K562 (cell line): ENCODE data around the gene AMOTL1.

Source experiments
- E2F1 ChIP-seq: sonication (generic); formaldehyde crosslinking; IDR thresholded peaks from 2 replicates; pipeline ENCODE4 v1.8.1; 2023; ENCODE audit warnings: mild to moderate bottlenecking, missing genetic modification reagents, moderate library complexity
- FOXM1 ChIP-seq, 2 experiments: fragments of 450-650 bp in 1 of 2; sonication (generic) in 1 of 2; formaldehyde crosslinking in 1 of 2; IDR thresholded peaks; 2 replicates each; pipeline versions ENCODE4 v1.6.1 to v1.9.0; 2017 to 2022; ENCODE audit warnings: low read depth in 2 of 2, mild to moderate bottlenecking in 2 of 2, missing genetic modification reagents in 1 of 2, moderate library complexity in 1 of 2
- IRF2 ChIP-seq: sonication (generic); formaldehyde crosslinking; IDR thresholded peaks from 2 replicates; pipeline ENCODE4 v1.8.1; 2022; ENCODE audit warnings: mild to moderate bottlenecking, missing genetic modification reagents
- PTBP1 ChIP-seq: fragments of 200-400 bp; formaldehyde crosslinking; IDR thresholded peaks from 2 replicates; pipeline ENCODE4 v1.6.1; 2017; ENCODE audit warnings: low read depth, low read length
- RAD21 ChIP-seq, 2 experiments: fragments of 250-450 bp in 1 of 2; fragments of 450-650 bp in 1 of 2; sonication (Bioruptor Pico) in 1 of 2; formaldehyde crosslinking in 1 of 2; IDR thresholded peaks in 1 of 2; conservative IDR thresholded peaks in 1 of 2; 2 replicates each; pipeline versions ENCODE4 v1.4.0 to v1.8.0; 2020 to 2022; ENCODE audit warnings: mild to moderate bottlenecking in 2 of 2, moderate library complexity in 1 of 2
- SMAD2 ChIP-seq: fragments of 150-350 bp; IDR thresholded peaks from 2 replicates; pipeline ENCODE4 v1.6.1; 2014; ENCODE audit warnings: low read depth, mild to moderate bottlenecking, low read length
- TAF1 ChIP-seq: IDR thresholded peaks from 2 replicates; pipeline ENCODE4 v1.6.1; 2011; ENCODE audit warnings: mild to moderate bottlenecking, low read length, moderate library complexity; ENCODE audit not compliant: insufficient read depth, control insufficient read depth, severe bottlenecking; ENCODE audit errors: extremely low read depth
- TCF7L2 ChIP-seq: fragments of 150-350 bp; IDR thresholded peaks from 2 replicates; pipeline ENCODE4 v1.6.1; 2016; ENCODE audit warnings: low read depth, mild to moderate bottlenecking, low read length, moderate library complexity
- TRIM24 ChIP-seq, 2 experiments: fragments of 450-650 bp; IDR thresholded peaks; 2 replicates each; pipeline ENCODE4 v1.6.1; 2016
- TF ChIP-seq, protein P1 (sequence below), 3 experiments: IDR thresholded peaks in 2 of 3; conservative IDR thresholded peaks in 1 of 3; 2 replicates each; pipeline ENCODE4 v1.5.1; 2011 to 2012; ENCODE audit warnings: low read length in 3 of 3, mild to moderate bottlenecking in 3 of 3, control low read depth in 2 of 3, improper control_type of control experiment in 1 of 3, inconsistent platforms in 1 of 3, low read depth in 1 of 3, mixed read lengths in 1 of 3, moderate library complexity in 1 of 3; ENCODE audit not compliant: insufficient read depth in 2 of 3
- TF ChIP-seq, protein P2 (sequence below), 2 experiments: fragments of 200-800 bp in 1 of 2; sonication (Bioruptor generic) in 1 of 2; sonication (generic) in 1 of 2; formaldehyde crosslinking in 1 of 2; IDR thresholded peaks in 1 of 2; conservative IDR thresholded peaks in 1 of 2; 2 replicates each; pipeline versions ENCODE4 v1.5.0 to v1.6.1; 2016 to 2020; ENCODE audit warnings: missing compliant biosample characterization in 1 of 2, missing genetic modification characterization in 1 of 2, missing genetic modification reagents in 1 of 2

DNA sequence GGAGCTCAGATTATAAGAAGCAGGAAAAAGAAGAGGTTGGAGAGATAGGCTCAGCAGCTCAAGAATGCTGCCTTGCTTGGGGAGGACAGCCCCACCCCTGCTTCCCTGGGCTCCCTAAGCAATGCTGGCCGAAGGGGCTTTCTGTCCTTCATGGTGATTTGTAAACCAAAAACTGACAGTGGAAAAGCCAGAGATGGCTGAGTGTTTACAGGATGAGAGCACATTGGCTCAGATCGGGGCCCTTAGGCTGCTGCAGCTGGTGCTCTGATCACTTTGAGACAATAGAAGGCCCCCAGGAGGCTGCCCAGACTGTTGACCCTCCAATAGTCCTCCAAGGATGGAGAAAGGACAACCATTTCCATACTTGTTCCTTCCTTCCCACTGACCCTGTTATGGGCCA is 28.8 kb upstream of the AMOTL1 start:
- TF ChIP-seq TCF7L2 = no peak
- TF ChIP-seq, protein P1, sequence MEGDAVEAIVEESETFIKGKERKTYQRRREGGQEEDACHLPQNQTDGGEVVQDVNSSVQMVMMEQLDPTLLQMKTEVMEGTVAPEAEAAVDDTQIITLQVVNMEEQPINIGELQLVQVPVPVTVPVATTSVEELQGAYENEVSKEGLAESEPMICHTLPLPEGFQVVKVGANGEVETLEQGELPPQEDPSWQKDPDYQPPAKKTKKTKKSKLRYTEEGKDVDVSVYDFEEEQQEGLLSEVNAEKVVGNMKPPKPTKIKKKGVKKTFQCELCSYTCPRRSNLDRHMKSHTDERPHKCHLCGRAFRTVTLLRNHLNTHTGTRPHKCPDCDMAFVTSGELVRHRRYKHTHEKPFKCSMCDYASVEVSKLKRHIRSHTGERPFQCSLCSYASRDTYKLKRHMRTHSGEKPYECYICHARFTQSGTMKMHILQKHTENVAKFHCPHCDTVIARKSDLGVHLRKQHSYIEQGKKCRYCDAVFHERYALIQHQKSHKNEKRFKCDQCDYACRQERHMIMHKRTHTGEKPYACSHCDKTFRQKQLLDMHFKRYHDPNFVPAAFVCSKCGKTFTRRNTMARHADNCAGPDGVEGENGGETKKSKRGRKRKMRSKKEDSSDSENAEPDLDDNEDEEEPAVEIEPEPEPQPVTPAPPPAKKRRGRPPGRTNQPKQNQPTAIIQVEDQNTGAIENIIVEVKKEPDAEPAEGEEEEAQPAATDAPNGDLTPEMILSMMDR (IDR thresholded peaks at IDR 0.05 in 2 of 3, conservative IDR thresholded peaks at IDR 0.05 in 1 of 3; ENCODE audit: insufficient read depth in 2 of 3, low read depth in 1 of 3, low read length in 3 of 3) = no peak
- TF ChIP-seq TAF1 = no peak
- TF ChIP-seq FOXM1 (IDR thresholded peaks at IDR 0.05; ENCODE audit: low read depth) = no peak
- no peak for TF ChIP-seq FOXM1 (CRISPR knock-in tag; IDR thresholded peaks at IDR 0.05; ENCODE audit: low read depth)
- TF ChIP-seq SMAD2 = no peak
- TF ChIP-seq IRF2 (CRISPR knock-in tag) = no peak
- TF ChIP-seq RAD21 (CRISPR knock-in tag; conservative IDR thresholded peaks at IDR 0.05 in 1 of 2, IDR thresholded peaks at IDR 0.05 in 1 of 2) = no peak
- TF ChIP-seq TRIM24 (IDR thresholded peaks at IDR 0.05) = no peak
- TF ChIP-seq, protein P2, sequence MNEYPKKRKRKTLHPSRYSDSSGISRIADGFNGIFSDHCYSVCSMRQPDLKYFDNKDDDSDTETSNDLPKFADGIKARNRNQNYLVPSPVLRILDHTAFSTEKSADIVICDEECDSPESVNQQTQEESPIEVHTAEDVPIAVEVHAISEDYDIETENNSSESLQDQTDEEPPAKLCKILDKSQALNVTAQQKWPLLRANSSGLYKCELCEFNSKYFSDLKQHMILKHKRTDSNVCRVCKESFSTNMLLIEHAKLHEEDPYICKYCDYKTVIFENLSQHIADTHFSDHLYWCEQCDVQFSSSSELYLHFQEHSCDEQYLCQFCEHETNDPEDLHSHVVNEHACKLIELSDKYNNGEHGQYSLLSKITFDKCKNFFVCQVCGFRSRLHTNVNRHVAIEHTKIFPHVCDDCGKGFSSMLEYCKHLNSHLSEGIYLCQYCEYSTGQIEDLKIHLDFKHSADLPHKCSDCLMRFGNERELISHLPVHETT (CRISPR knock-in tag; conservative IDR thresholded peaks at IDR 0.05 in 1 of 2, IDR thresholded peaks at IDR 0.05 in 1 of 2) = no peak
- no peak for TF ChIP-seq E2F1 (CRISPR knock-in tag)
- no peak for TF ChIP-seq PTBP1
